IMR-90 (cell line): ENCODE measurements around the gene FKBP1B. TPM values are rescaled to one million over a fixed set of nuclear protein-coding genes. Genes with fewer than 3 reads are reported as not detected.

ENCODE experiments used
- ATAC-seq: fragments of 200-7000 bp; cut with Tn5 transposase; 2 replicates; pipeline ENCODE4 v1.9.1; 2020; ENCODE audit warnings: low read depth, mild to moderate bottlenecking, moderate library complexity
- BruUV-seq: library from RNA; stranded (reverse); fragments of 400-500 nt; replicated peaks from 2 replicates; lab custom pipeline; 2021; lab: Mats Ljungman, UMichigan
- CTCF ChIA-PET: fragments of 300-600 bp; formaldehyde crosslinking; extraction: SDS; loops from one replicate; lab custom pipeline; 2021; ENCODE audit warnings: antibody characterized with exemption; lab: Yijun Ruan, JAX
- POLR2A ChIA-PET: fragments of 300-600 bp; sonication (Branson Sonifier 250); formaldehyde crosslinking; loops from one replicate; lab custom pipeline; 2022; ENCODE audit warnings: antibody characterized with exemption; ENCODE audit not compliant: unreplicated experiment; lab: Charles Lee
- DNase-seq: peaks from one replicate; pipeline ENCODE4 v3.0.0; 2013
- H2AFZ ChIP-seq: replicated peaks from 2 replicates; pipeline ENCODE3; 2013; ENCODE audit warnings: low read length, mild to moderate bottlenecking; ENCODE audit not compliant: poor library complexity
- H2AK5ac ChIP-seq: 2 replicates; pipeline ENCODE4 v1.6.1; 2013; ENCODE audit warnings: low read depth, low read length, inconsistent platforms
- H2AK9ac ChIP-seq: replicated peaks from 2 replicates; pipeline ENCODE3; 2013; ENCODE audit warnings: mild to moderate bottlenecking, low read depth, low read length, moderate library complexity; ENCODE audit not compliant: poor library complexity
- H2BK120ac ChIP-seq: 2 replicates; pipeline ENCODE4 v1.6.1; 2013; ENCODE audit warnings: low read depth, low read length, inconsistent platforms
- H2BK15ac ChIP-seq: 3 replicates; pipeline ENCODE4 v1.6.1; 2013; ENCODE audit warnings: low read depth, low read length, inconsistent platforms
- H2BK20ac ChIP-seq: 2 replicates; pipeline ENCODE4 v1.6.1; 2013; ENCODE audit warnings: low read depth, mild to moderate bottlenecking, inconsistent platforms, low read length, moderate library complexity
- H2BK5ac ChIP-seq: 2 replicates; pipeline ENCODE4 v1.6.1; 2013; ENCODE audit warnings: mild to moderate bottlenecking, low read depth, low read length, inconsistent platforms; ENCODE audit not compliant: poor library complexity, severe bottlenecking
- H3K14ac ChIP-seq: replicated peaks from 2 replicates; pipeline ENCODE4 v1.6.1; 2013; ENCODE audit warnings: low read depth, low read length, inconsistent platforms
- H3K18ac ChIP-seq: 2 replicates; pipeline ENCODE4 v1.6.1; 2013; ENCODE audit warnings: low read depth, low read length, control low read depth
- H3K23ac ChIP-seq: 2 replicates; pipeline ENCODE4 v1.6.1; 2013; ENCODE audit warnings: low read depth, low read length, inconsistent platforms
- H3K27ac ChIP-seq: 2 replicates; pipeline ENCODE4 v1.5.1; 2013; ENCODE audit warnings: mild to moderate bottlenecking, control low read depth, low read length; ENCODE audit not compliant: insufficient read depth
- H3K27me3 ChIP-seq: 2 replicates; pipeline ENCODE4 v1.6.1; 2013; ENCODE audit warnings: low read length; ENCODE audit not compliant: control insufficient read depth, insufficient read depth
- H3K36me3 ChIP-seq: 2 replicates; pipeline ENCODE4 v1.6.1; 2013; ENCODE audit warnings: low read length, mixed read lengths; ENCODE audit not compliant: control insufficient read depth, insufficient read depth
- H3K4ac ChIP-seq: 2 replicates; pipeline ENCODE4 v1.6.1; 2013; ENCODE audit warnings: low read depth, low read length, inconsistent platforms
- H3K4me1 ChIP-seq: 2 replicates; pipeline ENCODE4 v1.6.1; 2013; ENCODE audit warnings: low read length, mixed read lengths; ENCODE audit not compliant: control insufficient read depth, insufficient read depth
- H3K4me2 ChIP-seq: 2 replicates; pipeline ENCODE4 v1.6.1; 2013; ENCODE audit warnings: low read depth, mild to moderate bottlenecking, control low read depth, low read length, moderate library complexity
- H3K4me3 ChIP-seq: 2 replicates; pipeline ENCODE4 v1.5.1; 2013; ENCODE audit warnings: low read depth, mild to moderate bottlenecking, control low read depth, low read length, moderate library complexity; ENCODE audit not compliant: insufficient read depth
- H3K56ac ChIP-seq: 2 replicates; pipeline ENCODE4 v1.6.1; 2013; ENCODE audit warnings: low read length, inconsistent platforms; ENCODE audit not compliant: insufficient read depth; ENCODE audit errors: extremely low read depth
- H3K79me1 ChIP-seq, 2 experiments: 2 replicates each; pipeline ENCODE4 v1.6.1; 2013; ENCODE audit warnings: low read length in 2 of 2, inconsistent platforms in 1 of 2, low read depth in 1 of 2
- H3K9ac ChIP-seq: 2 replicates; pipeline ENCODE4 v1.6.1; 2013; ENCODE audit warnings: low read depth, low read length, control low read depth
- H3K9me1 ChIP-seq: 2 replicates; pipeline ENCODE4 v1.6.1; 2013; ENCODE audit warnings: low read length, inconsistent platforms; ENCODE audit not compliant: insufficient read depth
- H3K9me3 ChIP-seq: 2 replicates; pipeline ENCODE4 v1.6.1; 2013; ENCODE audit warnings: low read length; ENCODE audit not compliant: control insufficient read depth, insufficient read depth
- H4K20me1 ChIP-seq: 2 replicates; pipeline ENCODE4 v1.6.1; 2013; ENCODE audit warnings: low read length, inconsistent platforms; ENCODE audit not compliant: insufficient read depth
- H4K5ac ChIP-seq: 2 replicates; pipeline ENCODE4 v1.6.1; 2013; ENCODE audit warnings: mild to moderate bottlenecking, low read depth, low read length, control low read depth
- H4K8ac ChIP-seq, 2 experiments: 2 replicates each; pipeline ENCODE4 v1.6.1; 2013; ENCODE audit warnings: low read depth in 2 of 2, low read length in 2 of 2, control low read depth in 1 of 2, inconsistent platforms in 1 of 2
- H4K91ac ChIP-seq: 2 replicates; pipeline ENCODE4 v1.6.1; 2013; ENCODE audit warnings: low read depth, low read length, inconsistent platforms; ENCODE audit not compliant: insufficient read depth
- BHLHE40 ChIP-seq: fragments of 150-350 bp; IDR thresholded peaks from 2 replicates; pipeline ENCODE4 v1.6.1; 2016; ENCODE audit warnings: mild to moderate bottlenecking, low read depth, low read length
- CEBPB ChIP-seq: IDR thresholded peaks from 2 replicates; pipeline ENCODE4 v1.6.1; 2012; ENCODE audit warnings: low read depth, low read length, improper control_type of control experiment
- CTCF ChIP-seq: conservative IDR thresholded peaks from 2 replicates; pipeline ENCODE4 v1.5.1; 2012; ENCODE audit warnings: mild to moderate bottlenecking, low read depth, low read length, improper control_type of control experiment
- ELK1 ChIP-seq: fragments of 150-350 bp; IDR thresholded peaks from 2 replicates; pipeline ENCODE4 v1.6.1; 2016; ENCODE audit warnings: low read depth, mild to moderate bottlenecking, low read length, moderate library complexity, borderline replicate concordance
- MXI1 ChIP-seq: IDR thresholded peaks from 2 replicates; pipeline ENCODE4 v1.6.1; 2012; ENCODE audit warnings: low read depth, mild to moderate bottlenecking, low read length, moderate library complexity, borderline replicate concordance
- NFE2L2 ChIP-seq: fragments of 150-350 bp; IDR thresholded peaks from 2 replicates; pipeline ENCODE4 v1.6.1; 2016; ENCODE audit warnings: low read depth, mild to moderate bottlenecking, low read length
- POLR2A ChIP-seq: IDR thresholded peaks from 2 replicates; pipeline ENCODE4 v1.6.1; 2012; ENCODE audit warnings: mild to moderate bottlenecking, low read depth, low read length
- RAD21 ChIP-seq: IDR thresholded peaks from 2 replicates; pipeline ENCODE4 v1.6.1; 2012; ENCODE audit warnings: low read length, improper control_type of control experiment
- RCOR1 ChIP-seq: IDR thresholded peaks from 2 replicates; pipeline ENCODE4 v1.6.1; 2012; ENCODE audit warnings: mild to moderate bottlenecking, low read length, improper control_type of control experiment; ENCODE audit not compliant: insufficient replicate concordance
- RFX5 ChIP-seq: IDR thresholded peaks from 2 replicates; pipeline ENCODE4 v1.8.0; 2012; ENCODE audit warnings: low read depth, mild to moderate bottlenecking, low read length, moderate library complexity
- WGBS, 2 experiments: methylation state at CpG; one replicate each; pipeline versions ENCODE4 v1.1.5 to v1.1.7; 2013; ENCODE audit warnings: missing lambda C conversion rate in 2 of 2; ENCODE audit not compliant: insufficient read length in 1 of 2; ENCODE audit errors: extremely low coverage in 2 of 2; 5-methylcytosine and 5-hydroxymethylcytosine counted together
- dilution Hi-C: fragments of 300-500 bp; cut with HindIII; formaldehyde crosslinking; loops from one replicate; pipeline ENCODE4 v1.14.3; 2018; ENCODE audit warnings: low sequenced_read_pairs; ENCODE audit not compliant: unreplicated experiment
- in situ Hi-C: fragments of 300-500 bp; cut with MboI; formaldehyde crosslinking; loops from 3 replicates; pipeline ENCODE4 v1.14.3; 2019; ENCODE audit warnings: low sequenced_read_pairs, inconsistent platforms, mixed read lengths
- intact Hi-C: fragments of 100-400 bp; cut with micrococcal nuclease; formaldehyde crosslinking; loops from 2 replicates; pipeline ENCODE4 v1.10.0; 2022
- polyA plus RNA-seq, 3 experiments: library from polyadenylated mRNA; depleted of rRNA; stranded (reverse); fragments of >200 nt; gene quantifications; 2 replicates each; pipeline ENCODE4 v1.2.3, GENCODE V29; 2012; ENCODE audit warnings: low replicate concordance in 1 of 3
- total RNA-seq: library from RNA; depleted of rRNA; stranded (reverse); fragments of >200 nt; gene quantifications from 2 replicates; pipeline ENCODE4 v1.2.3, GENCODE V29; 2012

FKBP1B gene
- total and polyA plus RNA-seq, 2 of the 4 experiments (the other 2 are of a cell fraction), result 10.2 to 15.1 TPM

GRCh38 chr2:24038786-24039499 lies 10.6 kb upstream of the FKBP1B start:
- Histone ChIP-seq H2AFZ (peak overlapping the region; percentile 33), H4K5ac (no peak overlapping the region), H3K4me1 (no peaks in the 10 kb centered on the region), H2BK15ac (no peak overlapping the region), H4K8ac (no peak overlapping the region), H3K4me2 (no peak overlapping the region), H3K4me3 (no peak overlapping the region), H3K9ac (no peak overlapping the region), H3K23ac (no peak overlapping the region), H3K79me1 (peaks cover 10 to 31% of the 10 kb centered on the region in 2 experiments; a peak in 3 of 4 replicates), H3K9me1 (peaks cover 5% of the 10 kb centered on the region; the same call in 1 of the 2 replicates), H2BK120ac (no peak overlapping the region), H3K14ac (no peak overlapping the region), H3K36me3 (peaks cover 11% of the 10 kb centered on the region), H4K20me1 (no peaks in the 10 kb centered on the region), H3K18ac (no peak overlapping the region), H3K27ac (no peak overlapping the region), H2BK5ac (no peak overlapping the region), H2AK9ac (peak overlapping the region; percentile 61), H4K91ac (no peak overlapping the region), H3K56ac (no peak overlapping the region), H3K4ac (no peak overlapping the region), H3K27me3 (no peaks in the 10 kb centered on the region), H3K9me3 (no peaks in the 10 kb centered on the region), H2BK20ac (no peak overlapping the region), H2AK5ac (no peak overlapping the region)
- TF ChIP-seq MXI1 (no peak), ELK1 (no peak), RAD21 (no peak), CEBPB (no peak), BHLHE40 (no peak), POLR2A (no peak), CTCF (no peak), NFE2L2 (no peak), RFX5 (no peak), RCOR1 (no peak)
- no TSS peak for BruUV-seq
- intact Hi-C loops (no loop called here), in situ Hi-C loops (no loop called here), dilution Hi-C loops (no loop called here)
- 78% methylated on average over 3 of the region's 9 CpGs; no CpG with 5 or more reads in 1 of the 2 experiments for WGBS, 2 experiments
- ChIA-PET CTCF (no interaction called here), POLR2A (no interaction called here)
- DNase-seq (no peak), ATAC-seq (no peak)
